Naive thymus-derived CD8-positive, alpha-beta T cell (primary cell): ENCODE results near the gene COPB1. TPM values are rescaled to one million over a fixed set of nuclear protein-coding genes. Genes with fewer than 3 reads are reported as not detected.

ENCODE experiments used
- ATAC-seq, 2 donors: fragments of 150-1000 bp; cut with Tn5 transposase in 1 of 2; sonication (Bioruptor Pico), chemical (Tn5 transposase) in 1 of 2; 1 replicate in 1 of 2; 2 replicates in 1 of 2; pipeline ENCODE4 v1.10.0; 2021; ENCODE audit warnings: mild to moderate bottlenecking in 2 of 2, moderate library complexity in 2 of 2
- POLR2A ChIA-PET: fragments of 350-600 bp; sonication (Branson Sonifier 250); formaldehyde crosslinking; loops from one replicate; lab custom pipeline; 2021; ENCODE audit warnings: antibody characterized with exemption; lab: Charles Lee
- DNase-seq, 10 donors: peaks; one replicate each; pipeline versions ENCODE4 v3.0.0 to v3.0.0-alpha.2; 2020 to 2022
- H3K27ac Mint-ChIP-seq, 10 donors: one replicate each; pipeline ENCODE4 v1.8.0; 2020 to 2022; ENCODE audit warnings: mild to moderate bottlenecking in 10 of 10, mixed read lengths in 10 of 10, moderate library complexity in 4 of 10, inconsistent platforms in 1 of 10
- H3K27me3 Mint-ChIP-seq, 5 donors: one replicate each; pipeline ENCODE4 v1.8.0; 2021 to 2022; ENCODE audit warnings: mixed read lengths in 5 of 5
- H3K36me3 Mint-ChIP-seq, 3 donors: one replicate each; pipeline ENCODE4 v1.8.0; 2020 to 2022; ENCODE audit warnings: mixed read lengths in 3 of 3, mild to moderate bottlenecking in 2 of 3, inconsistent platforms in 1 of 3
- H3K4me1 Mint-ChIP-seq, 4 donors: one replicate each; pipeline ENCODE4 v1.8.0; 2021 to 2022; ENCODE audit warnings: mixed read lengths in 4 of 4
- H3K4me3 Mint-ChIP-seq, 10 donors: one replicate each; pipeline ENCODE4 v1.8.0; 2020 to 2022; ENCODE audit warnings: mild to moderate bottlenecking in 10 of 10, mixed read lengths in 10 of 10, moderate library complexity in 6 of 10, inconsistent platforms in 1 of 10
- H3K9me3 Mint-ChIP-seq, 9 donors: one replicate each; pipeline ENCODE4 v1.8.0; 2020 to 2022; ENCODE audit warnings: mixed read lengths in 9 of 9, mild to moderate bottlenecking in 3 of 9, inconsistent platforms in 1 of 9, moderate library complexity in 1 of 9
- polyA plus RNA-seq, 3 donors: library from polyadenylated mRNA; unstranded; fragments of 300-500 nt; fragmentation: Illumina TruSeq; gene quantifications; one replicate each; pipeline ENCODE4 v1.2.3, GENCODE V29; 2021
- total RNA-seq, 8 experiments: library from RNA in 2 of 8; stranded (reverse) in 2 of 8; gene quantifications; one replicate each; pipeline ENCODE4 v1.2.3 and lab custom pipeline; 2021 to 2026

The COPB1 gene
- total and polyA plus RNA-seq, 5 experiments from 2014 or later, result 46.6 to 79.6 (median 67.7) TPM

- Mint-ChIP-seq H3K36me3 (peaks cover 0 to 3% (median 3%) of the 10 kb centered on the region in 3 donors), H3K9me3 (no peaks in the 10 kb centered on the region), H3K27me3 (no peaks in the 10 kb centered on the region), H3K4me3 (no peak overlapping the region), H3K4me1 (peaks cover 4 to 7% (median 5%) of the 10 kb centered on the region in 4 donors), H3K27ac (peak overlapping the region in 1 of 10 donors; percentile 55)
- DNase-seq, result no peak
- ATAC-seq, result no peak
- POLR2A ChIA-PET, result no interaction called here
Measured at GRCh38 chr11:14422052-14422813, 77.4 kb downstream of the COPB1 start.

GRCh38 chr11:14420223-14420622 is 79.4 kb downstream of the COPB1 start:
- Mint-ChIP-seq H3K9me3 (no peaks in the 10 kb centered on the region), H3K4me1 (peaks cover 7 to 26% (median 20%) of the 10 kb centered on the region in 4 donors), H3K4me3 (no peak overlapping the region), H3K27me3 (no peaks in the 10 kb centered on the region), H3K36me3 (no peaks in the 10 kb centered on the region), H3K27ac (no peak overlapping the region)
- ATAC-seq (no peak), DNase-seq (no peak)
- POLR2A ChIA-PET, result no interaction called here

- Mint-ChIP-seq H3K36me3 (no peaks in the 10 kb centered on the region), H3K27ac (no peak overlapping the region), H3K4me1 (peaks cover 14 to 36% (median 32%) of the 10 kb centered on the region in 4 donors), H3K9me3 (no peaks in the 10 kb centered on the region), H3K4me3 (no peak overlapping the region), H3K27me3 (no peaks in the 10 kb centered on the region)
- POLR2A ChIA-PET, result no interaction called here
- DNase-seq (no peak), ATAC-seq (no peak)
Measured at GRCh38 chr11:14418801-14419417, 80.7 kb downstream of the COPB1 start.

- Mint-ChIP-seq H3K27me3 (no peaks in the 10 kb centered on the region), H3K4me1 (peaks cover 15 to 42% (median 38%) of the 10 kb centered on the region in 4 donors), H3K9me3 (no peaks in the 10 kb centered on the region), H3K4me3 (no peak overlapping the region), H3K36me3 (no peaks in the 10 kb centered on the region), H3K27ac (peak overlapping the region in 2 of 10 donors; percentile 36 to 50)
- POLR2A ChIA-PET, result no interaction called here
- no peak for DNase-seq
- ATAC-seq, result no peak
Measured at GRCh38 chr11:14417617-14418374, 81.8 kb downstream of the COPB1 start.

GRCh38 chr11:14417186-14417585 is 82.4 kb downstream of the COPB1 start:
- H3K27me3 Mint-ChIP-seq, result no peaks in the 10 kb centered on the region

GRCh38 chr11:14414470-14415461 is 84.8 kb downstream of the COPB1 start:
- POLR2A ChIA-PET, result interaction anchor here (0.6 kb wide), 2 partner anchors 13 to 40 kb away, joined by 3 to 5 read pairs; no protein-coding TSS in a partner anchor
- DNase-seq, result peak; percentile 38 to 88 (median 71)
- Mint-ChIP-seq H3K4me1 (peaks cover 21 to 57% (median 39%) of the 10 kb centered on the region in 4 donors), H3K27ac (peak overlapping the region; percentile 26 to 88 (median 77)), H3K9me3 (no peaks in the 10 kb centered on the region), H3K27me3 (no peaks in the 10 kb centered on the region), H3K36me3 (no peaks in the 10 kb centered on the region), H3K4me3 (peak overlapping the region; percentile 10 to 90 (median 70))
- peak; percentile 100 for ATAC-seq

More at GRCh38 chr11:14417186-14417585, 82.4 kb downstream of the COPB1 start:
- Mint-ChIP-seq H3K36me3 (no peaks in the 10 kb centered on the region), H3K4me3 (no peak overlapping the region), H3K9me3 (no peaks in the 10 kb centered on the region), H3K4me1 (peaks cover 15 to 47% (median 38%) of the 10 kb centered on the region in 4 donors), H3K27ac (peak overlapping the region in 3 of 10 donors; percentile 2 to 50 (median 36))
- DNase-seq, result no peak
- ATAC-seq, result no peak
- POLR2A ChIA-PET, result no interaction called here

- Mint-ChIP-seq H3K9me3 (no peaks in the 10 kb centered on the region), H3K4me3 (no peak overlapping the region), H3K27me3 (no peaks in the 10 kb centered on the region), H3K4me1 (peaks cover 21 to 57% (median 38%) of the 10 kb centered on the region in 4 donors), H3K36me3 (no peaks in the 10 kb centered on the region), H3K27ac (peak overlapping the region in 2 of 10 donors; percentile 52 to 76)
- POLR2A ChIA-PET, result no interaction called here
- DNase-seq (no peak), ATAC-seq (no peak)
Measured at GRCh38 chr11:14413307-14414069, 86.1 kb downstream of the COPB1 start.

- no peak for DNase-seq
- ATAC-seq, result no peak
- H3K27ac Mint-ChIP-seq, result no peak overlapping the region
- H3K9me3 Mint-ChIP-seq, result no peaks in the 10 kb centered on the region
- POLR2A ChIA-PET, result no interaction called here
- no peaks in the 10 kb centered on the region for H3K27me3 Mint-ChIP-seq
- H3K4me1 Mint-ChIP-seq, result peaks cover 18 to 49% (median 28%) of the 10 kb centered on the region in 4 donors
- H3K4me3 Mint-ChIP-seq, result no peak overlapping the region
- no peaks in the 10 kb centered on the region for H3K36me3 Mint-ChIP-seq
Measured at GRCh38 chr11:14411818-14412217, 87.8 kb downstream of the COPB1 start.

GRCh38 chr11:14409891-14410290 is 89.7 kb downstream of the COPB1 start:
- DNase-seq, result no peak
- no peaks in the 10 kb centered on the region for H3K9me3 Mint-ChIP-seq
- no peak overlapping the region for H3K27ac Mint-ChIP-seq
- ATAC-seq, result no peak
- no peaks in the 10 kb centered on the region for H3K27me3 Mint-ChIP-seq
- H3K4me1 Mint-ChIP-seq, result peaks cover 11 to 36% (median 12%) of the 10 kb centered on the region in 4 donors
- no peak overlapping the region for H3K4me3 Mint-ChIP-seq
- H3K36me3 Mint-ChIP-seq, result peaks cover 0 to 2% (median 0%) of the 10 kb centered on the region in 3 donors
- POLR2A ChIA-PET, result no interaction called here

- Mint-ChIP-seq H3K4me1 (peaks cover 3 to 23% (median 5%) of the 10 kb centered on the region in 4 donors), H3K9me3 (no peaks in the 10 kb centered on the region), H3K4me3 (no peak overlapping the region), H3K27ac (no peak overlapping the region), H3K27me3 (no peaks in the 10 kb centered on the region), H3K36me3 (peaks cover 0 to 2% (median 0%) of the 10 kb centered on the region in 3 donors)
- DNase-seq (no peak), ATAC-seq (no peak)
- POLR2A ChIA-PET, result no interaction called here
Measured at GRCh38 chr11:14408612-14409011, 91.0 kb downstream of the COPB1 start.
